NCI-H1105 treated with DMSO at 0.1 percent for 48 hours (cell line): ENCODE results near the gene CDK13.
"Not testable (repeated sequence)": the region's sequence is repeated elsewhere in the genome, so short reads cannot be mapped to it uniquely, and the experiment has no call there.

ENCODE experiments used
- DNase-seq: peaks from one replicate; lab custom pipeline; 2025; lab: John Stamatoyannopoulos, UW

CDK13 gene

GRCh38 chr7:40148247-40148580, 198.2 kb downstream of the CDK13 start:
- DNase-seq = not testable (repeated sequence)

- no peak for DNase-seq
These were observed 198.6 kb downstream of the CDK13 start for GRCh38 chr7:40148671-40149070.
